ENCODE measurements around the gene SAE1. TPM values are rescaled to one million over a fixed set of nuclear protein-coding genes. Genes with fewer than 3 reads are reported as not detected.
"Not testable (repeated sequence)": the region's sequence is repeated elsewhere in the genome, so short reads cannot be mapped to it uniquely, and the experiment has no call there.

The SAE1 gene
- total RNA-seq, 2 donors from 2014 or later = 55.9 to 57.4 TPM

DNA sequence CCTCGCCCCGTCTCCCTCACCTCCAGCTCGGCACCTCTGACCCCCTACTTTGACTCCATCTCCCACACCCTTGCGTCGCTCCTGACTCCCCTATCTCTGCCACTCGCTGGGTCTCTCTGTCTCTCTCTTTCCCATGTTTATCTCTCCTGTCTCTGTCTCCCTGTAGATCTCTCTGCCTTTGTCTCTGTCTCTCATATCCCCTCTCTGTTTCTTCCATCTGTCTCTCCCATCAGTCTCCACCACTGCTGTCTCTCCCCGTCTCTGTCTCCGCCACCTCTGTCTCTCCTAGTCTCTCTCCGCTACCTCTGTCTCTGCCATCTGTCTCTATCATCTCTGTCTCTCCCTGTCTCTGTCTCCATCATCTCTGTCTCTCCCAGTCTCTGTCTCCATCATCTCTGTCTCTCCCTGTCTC is 112.7 kb downstream of the SAE1 start:
- no peak for DNase-seq (ENCODE audit: low spot score)
- intact Hi-C loops (cut with DNase I) = loop anchor here (5.0 to 10.0 kb wide), 2 partner anchors 99 to 1089 kb away; no protein-coding TSS in a partner anchor

DNA sequence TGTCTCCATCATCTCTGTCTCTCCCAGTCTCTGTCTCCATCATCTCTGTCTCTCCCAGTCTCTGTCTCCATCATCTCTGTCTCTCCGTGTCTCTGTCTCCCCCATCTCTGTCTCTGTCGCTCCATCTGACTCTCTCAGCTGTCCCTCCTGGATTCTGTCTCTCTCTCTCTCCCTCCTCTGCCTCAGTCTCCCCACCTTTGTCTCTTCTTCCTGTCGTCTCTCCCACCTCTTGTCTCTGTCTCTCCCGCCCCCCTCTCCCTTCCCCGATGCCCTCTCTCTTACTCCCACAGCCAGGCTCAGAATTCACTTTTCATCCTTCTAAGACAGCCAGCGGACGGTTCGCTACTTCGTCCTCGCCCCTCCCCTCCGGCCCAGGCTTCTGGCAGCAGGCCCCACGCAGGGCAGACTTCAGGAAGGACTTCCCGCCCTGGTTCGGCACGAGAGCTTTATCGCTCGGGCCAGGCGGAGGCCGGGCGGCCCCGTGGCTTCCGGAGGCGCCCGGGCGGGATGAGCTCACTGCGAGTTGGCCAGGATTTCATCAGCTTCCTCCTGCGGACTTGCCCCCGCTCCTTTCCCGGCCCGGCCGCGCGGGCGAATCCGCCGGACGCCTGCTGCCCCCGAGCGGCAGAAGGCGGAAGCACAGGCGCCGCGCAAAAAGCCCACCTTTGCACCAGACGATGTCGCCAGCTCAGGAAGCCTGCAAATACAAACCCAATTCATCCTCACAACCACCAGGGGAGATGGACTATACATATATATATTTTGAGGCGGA is 113.3 kb downstream of the SAE1 start:
- intact Hi-C loops (cut with DNase I) = loop anchor here (5.0 to 10.0 kb wide), 2 partner anchors 99 to 1088 kb away; no protein-coding TSS in a partner anchor
- peak; percentile 98 for DNase-seq (ENCODE audit: low spot score)

DNA sequence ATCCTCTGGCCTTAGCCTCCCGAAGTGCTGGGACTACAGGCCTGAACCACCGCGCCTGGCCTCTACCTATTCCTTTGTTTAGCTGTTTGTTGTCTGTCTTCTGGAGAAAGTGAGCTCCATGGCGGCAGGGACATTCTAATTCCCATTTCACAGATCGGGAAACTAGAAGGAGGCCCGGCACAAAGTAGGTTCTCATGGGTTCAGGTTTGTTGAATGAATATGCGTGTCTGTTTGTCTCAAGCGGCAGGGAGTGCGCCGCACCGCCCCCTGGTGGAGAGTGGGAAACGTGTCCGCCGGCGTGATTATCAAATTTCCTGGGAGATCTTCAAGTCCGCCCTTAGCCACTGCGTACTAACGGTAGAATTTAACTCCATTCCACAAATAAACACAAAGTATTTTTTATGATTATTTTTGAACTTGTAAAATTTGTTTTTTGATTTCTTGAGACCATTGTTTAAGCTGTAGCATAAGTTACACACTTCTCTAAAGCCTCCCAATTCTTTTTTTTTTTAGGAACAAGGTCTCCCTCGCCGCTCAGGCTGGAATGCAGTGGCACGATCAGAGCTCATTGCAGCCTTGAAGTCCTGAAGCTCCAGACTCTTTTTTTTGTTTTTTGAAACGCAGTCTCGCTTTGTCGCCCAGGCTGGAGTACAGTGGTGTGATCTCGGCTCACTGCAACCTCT is 116.8 kb downstream of the SAE1 start:
- intact Hi-C loops (cut with DNase I) = loop anchor here (5.0 to 10.0 kb wide), 2 partner anchors 95 to 103 kb away; no protein-coding TSS in a partner anchor
- peak; percentile 95 for DNase-seq (ENCODE audit: low spot score)

DNA sequence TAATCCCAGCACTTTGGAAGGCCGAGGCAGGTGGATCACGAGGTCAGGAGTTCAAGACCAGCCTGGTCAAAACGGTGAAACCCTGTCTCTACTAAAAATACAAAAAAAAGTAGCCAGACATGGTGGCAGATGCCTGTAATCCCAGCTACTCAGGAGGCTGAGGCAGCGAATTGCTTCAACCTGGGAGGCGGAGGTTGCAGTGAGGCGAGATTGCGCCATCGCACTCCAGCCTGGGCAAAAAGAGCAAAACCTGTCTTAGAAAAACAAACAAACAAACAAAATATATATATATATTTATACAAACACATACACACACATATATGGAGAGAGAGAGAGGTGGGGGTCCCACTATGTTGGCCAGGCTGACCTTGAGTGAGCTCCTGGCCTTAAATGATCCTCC is 122.4 kb downstream of the SAE1 start:
- intact Hi-C loops (cut with DNase I) = loop anchor here in 1 of 2 donors (2.0 kb wide), 1 partner anchor 40 kb away; no protein-coding TSS in a partner anchor
- DNase-seq (ENCODE audit: low spot score) = not testable (repeated sequence)

DNA sequence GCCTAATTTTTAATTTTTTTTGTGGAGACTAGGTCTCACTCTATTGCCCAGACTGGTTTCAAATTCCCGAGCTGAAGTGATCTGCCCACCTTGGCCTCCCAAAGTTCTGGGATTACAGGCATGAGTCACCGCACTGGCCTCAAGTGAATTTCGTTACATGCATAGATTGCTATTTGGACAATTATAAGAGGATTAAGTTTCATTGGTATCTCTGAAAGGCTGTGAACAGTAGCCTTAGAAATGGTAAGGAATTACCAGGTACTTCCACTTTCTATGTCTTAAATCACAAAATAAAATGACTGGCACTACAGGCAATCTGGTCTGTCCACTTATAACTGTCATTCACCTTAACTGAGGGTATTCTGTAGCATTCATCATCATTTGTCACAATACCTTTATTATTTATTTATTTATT is 122.8 kb downstream of the SAE1 start:
- DNase-seq (ENCODE audit: low spot score) = no peak
- intact Hi-C loops (cut with DNase I) = loop anchor here in 1 of 2 donors (2.0 kb wide), 1 partner anchor 41 kb away; no protein-coding TSS in a partner anchor

DNA sequence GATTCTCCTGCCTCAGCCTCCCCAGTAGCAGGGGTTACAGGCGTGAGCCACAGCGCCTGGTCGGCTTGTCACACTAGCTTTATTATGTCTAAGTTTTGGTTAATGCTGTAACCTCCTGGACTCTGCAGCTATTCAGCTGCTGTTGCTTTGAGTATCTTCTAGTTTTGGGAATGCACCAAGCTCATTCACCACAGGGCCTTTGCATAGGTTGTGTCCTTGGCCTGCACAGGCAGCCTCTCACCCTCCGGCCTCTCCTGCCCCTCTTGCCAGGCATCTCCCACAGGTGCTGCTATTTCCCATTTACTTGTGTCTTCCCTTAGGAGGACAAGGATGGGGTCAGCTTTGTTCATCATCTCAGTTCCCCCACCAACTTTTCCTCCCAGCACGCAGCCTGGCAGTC is 123.3 kb downstream of the SAE1 start:
- DNase-seq (ENCODE audit: low spot score) = no peak
- intact Hi-C loops (cut with DNase I) = loop anchor here in 1 of 2 donors (2.0 kb wide), 1 partner anchor 41 kb away; no protein-coding TSS in a partner anchor

DNA sequence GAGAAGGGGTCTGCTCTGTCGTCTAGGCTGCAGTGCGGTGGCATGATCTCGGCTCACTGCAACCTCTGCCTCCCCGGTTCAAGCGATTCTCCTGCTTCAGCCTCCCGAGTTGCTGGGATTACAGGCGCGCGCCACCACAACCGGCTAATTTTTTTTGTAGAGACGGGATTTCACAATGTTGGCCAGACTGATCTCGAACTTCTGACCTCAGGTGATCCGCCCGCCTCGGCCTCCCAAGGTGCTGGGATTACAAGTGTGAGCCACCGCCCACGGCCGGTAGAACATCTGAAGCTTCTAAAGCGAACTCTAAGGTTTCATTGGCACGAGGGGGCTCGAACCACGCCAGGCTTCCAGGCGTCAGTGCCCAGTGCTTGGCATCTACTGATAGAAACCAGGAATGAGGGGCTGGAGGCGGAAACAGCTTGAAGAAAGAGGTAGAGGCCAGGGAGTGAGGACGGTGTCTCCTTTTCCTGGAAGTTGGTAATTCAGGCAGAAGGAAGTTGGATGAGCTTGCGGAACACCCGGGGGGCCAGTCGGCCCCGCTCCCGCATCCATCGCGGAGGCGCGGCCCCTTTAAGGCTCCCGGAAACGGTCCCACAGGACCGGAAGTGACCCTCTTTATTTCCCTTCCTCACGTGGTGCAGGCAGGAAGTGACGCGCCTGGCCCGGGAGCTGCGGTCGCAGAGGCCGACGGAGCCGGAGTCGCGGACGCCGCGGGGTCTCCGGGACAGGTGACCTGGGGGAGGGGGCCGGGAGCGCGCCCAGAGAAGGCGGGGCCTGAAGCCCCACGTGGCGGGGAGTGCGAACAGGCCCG is 125.5 kb downstream of the SAE1 start, which contains the start of gene CCDC9:
Gene CCDC9, plus strand, starts transcription at position 647 of the 814 bp plus-strand sequence. CDS start 1,876 bp downstream, outside the sequence.
- intact Hi-C loops (cut with DNase I) = no loop called here
- DNase-seq (ENCODE audit: low spot score) = peak; percentile 99

DNA sequence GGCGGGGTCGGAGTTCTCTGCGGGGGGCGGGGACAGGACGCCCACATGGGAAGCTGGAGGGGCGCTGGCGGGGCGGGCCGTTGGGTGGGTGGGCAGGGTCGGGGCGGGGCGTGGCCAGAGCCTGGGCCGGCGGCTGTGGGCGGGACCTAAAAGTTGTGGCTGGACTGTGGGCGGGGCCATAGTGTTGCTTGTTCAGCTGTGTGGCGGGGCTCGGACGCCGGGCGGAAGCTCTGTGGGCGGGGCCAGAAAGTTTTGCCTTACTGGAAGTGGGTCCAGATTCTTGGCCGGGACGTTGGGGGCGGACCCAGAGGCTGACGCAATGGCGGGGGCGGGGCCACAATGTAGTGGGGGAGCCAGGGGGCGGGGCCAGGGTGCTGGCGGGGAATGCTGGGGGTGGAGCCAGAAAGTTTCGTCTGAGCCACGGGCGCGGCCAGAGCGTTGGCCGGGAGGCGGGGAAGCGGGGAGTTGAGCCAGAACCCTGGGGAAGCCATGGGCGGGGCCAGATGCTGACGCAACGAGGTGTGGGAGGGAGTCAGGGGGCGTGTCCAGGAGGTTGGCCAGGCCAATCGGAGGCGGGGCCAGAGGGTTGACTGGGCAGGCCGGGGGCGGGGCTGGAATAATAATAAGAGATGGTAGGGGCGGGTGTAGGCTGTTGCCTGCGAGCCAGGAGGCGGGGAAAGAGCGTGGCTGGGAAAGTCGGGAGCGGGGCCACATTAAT is 126.2 kb downstream of the SAE1 start:
- intact Hi-C loops (cut with DNase I) = no loop called here
- peak; percentile 100 for DNase-seq (ENCODE audit: low spot score)

DNA sequence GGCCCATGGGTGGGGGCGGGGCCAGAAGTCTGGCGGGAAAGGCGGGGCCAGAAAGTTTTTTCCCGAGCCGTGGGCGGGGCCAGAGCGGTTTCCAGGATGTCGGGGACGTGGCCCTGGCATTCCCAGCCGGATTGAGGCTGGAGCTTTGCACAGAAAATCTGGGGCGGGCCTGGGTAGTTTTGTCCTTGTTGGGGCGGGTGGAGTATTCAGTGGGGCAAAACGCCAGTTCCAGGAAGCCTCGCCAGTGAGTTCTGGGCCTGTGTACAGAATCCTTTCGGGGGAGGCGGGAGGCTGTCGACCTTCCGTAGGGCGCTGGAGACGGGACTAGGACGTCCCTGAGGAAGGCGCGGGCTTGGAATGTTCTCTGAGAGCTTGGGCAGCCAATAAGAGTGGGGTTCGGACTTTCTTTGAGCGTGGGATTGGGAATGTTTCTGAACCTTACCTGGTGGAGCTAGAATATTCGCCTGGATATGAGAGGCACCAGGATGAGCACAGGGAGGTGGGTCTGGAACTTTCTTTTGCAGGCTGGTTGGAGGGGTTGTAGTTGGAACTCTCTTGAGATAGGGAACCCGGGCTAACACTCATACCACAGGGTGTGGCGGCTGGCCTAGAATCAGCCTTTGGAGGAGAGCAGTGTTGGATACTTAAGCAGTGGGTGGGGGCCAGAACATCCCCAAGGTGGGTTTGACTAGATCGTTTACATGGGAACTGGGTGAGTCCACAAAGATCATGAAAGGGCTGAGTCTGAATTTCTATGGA is 127.0 kb downstream of the SAE1 start:
- intact Hi-C loops (cut with DNase I) = no loop called here

DNA sequence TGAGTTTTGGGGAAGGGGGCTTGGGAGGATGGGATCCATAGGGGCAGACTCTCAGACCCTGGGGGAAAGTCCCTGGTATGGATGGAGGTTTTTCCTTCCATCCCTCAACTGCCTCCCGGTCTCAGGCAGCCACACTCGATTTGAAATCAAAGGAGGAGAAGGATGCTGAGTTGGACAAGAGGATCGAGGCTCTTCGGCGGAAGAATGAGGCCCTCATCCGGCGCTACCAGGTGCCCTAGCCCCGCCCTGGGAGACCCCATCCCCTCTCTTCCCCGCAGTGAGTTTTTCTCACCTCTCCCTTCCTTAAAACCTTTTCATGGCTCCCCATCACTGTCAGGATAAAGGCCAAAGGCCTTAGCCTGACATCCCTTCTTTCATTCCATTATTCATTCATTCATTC is 127.8 kb downstream of the SAE1 start:
- intact Hi-C loops (cut with DNase I) = no loop called here
- no peak for DNase-seq (ENCODE audit: low spot score)

More for the DNA sequence above, 127.0 kb downstream of the SAE1 start:
- DNase-seq (ENCODE audit: low spot score) = no peak

DNA sequence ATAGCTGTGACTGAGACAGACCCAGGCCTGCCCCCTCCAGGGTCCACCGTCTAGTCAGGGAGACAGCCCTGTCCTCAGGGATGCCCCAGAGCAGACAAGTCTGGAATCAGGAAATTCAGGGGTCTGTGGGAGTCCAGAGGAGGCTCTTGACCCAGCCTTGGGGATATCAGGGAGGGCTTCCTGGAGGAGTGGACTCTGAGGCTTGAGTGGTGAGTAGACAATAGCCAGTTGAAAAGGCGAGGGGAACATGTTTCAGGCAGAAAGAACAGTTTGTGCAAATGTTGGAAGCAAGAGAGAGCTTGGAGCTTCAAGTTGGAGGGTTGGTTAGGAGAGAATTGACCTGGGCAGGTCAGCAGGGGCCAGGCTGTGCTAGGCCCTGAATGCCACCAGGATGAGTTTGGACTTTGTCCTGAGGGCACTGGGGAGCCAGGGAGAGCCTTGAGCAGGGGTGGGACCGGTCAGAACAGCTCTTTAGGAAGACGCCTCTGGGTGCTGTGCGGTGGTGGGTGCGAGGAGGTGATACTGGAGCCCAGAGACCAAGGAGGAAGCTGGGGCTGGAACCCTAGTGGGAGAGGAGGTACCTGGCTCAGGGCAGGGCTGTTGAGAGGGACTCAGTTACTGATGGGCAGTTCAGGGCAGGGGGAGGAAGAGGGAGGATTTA is 128.4 kb downstream of the SAE1 start:
- DNase-seq (ENCODE audit: low spot score) = no peak
- intact Hi-C loops (cut with DNase I) = no loop called here

Small RNAs within 50 kb of the gene (microRNA-seq; reads per million reads assigned to microRNA genes)
- 0 reads per million in 2 donors for gene MIR3190 (ENCODE audit: borderline microRNAs expressed in 2 of 2)
- 0 reads per million in 2 donors for gene MIR3191 (ENCODE audit: borderline microRNAs expressed in 2 of 2)

Other genes with a start within 250 kb of the SAE1 start
- gene NPAS1, start 111.0 kb upstream of the SAE1 start, total RNA-seq = under 1 TPM; 0.38 to 0.74 TPM
- 10 to 100 TPM; 23.8 to 25.2 TPM for gene TMEM160, start 82.2 kb upstream of the SAE1 start, total RNA-seq
- gene ZC3H4, start 17.1 kb upstream of the SAE1 start, total RNA-seq = 10 to 100 TPM; 33.6 to 39.5 TPM
- 1 to 10 TPM; 3.7 to 4.2 TPM for gene BBC3, start 100.4 kb downstream of the SAE1 start, total RNA-seq
- gene CCDC9, start 125.7 kb downstream of the SAE1 start, total RNA-seq = 10 to 100 TPM; 31.6 to 33.5 TPM
- 10 to 100 TPM; 28.2 to 38.6 TPM for gene INAFM1, start 144.1 kb downstream of the SAE1 start, total RNA-seq
- 10 to 100 TPM; 30.6 to 33.4 TPM for gene C5AR1, start 179.0 kb downstream of the SAE1 start, total RNA-seq
- gene C5AR2, start 201.3 kb downstream of the SAE1 start, total RNA-seq = 1 to 10 TPM; 2.7 to 8.2 TPM
- 1 to 10 TPM; 7.7 to 7.9 TPM for gene DHX34, start 218.5 kb downstream of the SAE1 start, total RNA-seq

Data from posterior vena cava (tissue), 2 donors.